ENCODE results near the gene MRGPRX2.

The MRGPRX2 gene

GRCh38 chr11:19012636-19013035, 47.9 kb downstream of the MRGPRX2 start:
- peak; percentile 60 for FAIRE-seq
- DNase-seq (ENCODE audit: low spot score), result no peak
